HEK293 (cell line): ENCODE measurements around the gene SRL.

Experiments used
- CTCF ChIP-seq: fragments of 450-650 bp; formaldehyde crosslinking; IDR thresholded peaks from 2 replicates; pipeline ENCODE4 v1.5.1; 2016; ENCODE audit warnings: missing biosample characterization, missing genetic modification characterization
- WT1 ChIP-seq: fragments of 450-650 bp; formaldehyde crosslinking; IDR thresholded peaks from 2 replicates; pipeline ENCODE4 v1.5.1; 2016; ENCODE audit warnings: missing biosample characterization, missing genetic modification characterization
- YY1 ChIP-seq: fragments of 450-650 bp; formaldehyde crosslinking; IDR thresholded peaks from 2 replicates; pipeline ENCODE4 v1.5.1; 2018; ENCODE audit warnings: missing biosample characterization, missing genetic modification characterization
- ZBTB10 ChIP-seq: fragments of 450-650 bp; formaldehyde crosslinking; IDR thresholded peaks from 2 replicates; pipeline ENCODE4 v1.5.1; 2016; ENCODE audit warnings: missing biosample characterization, missing genetic modification characterization
- ZNF362 ChIP-seq: fragments of 450-650 bp; formaldehyde crosslinking; IDR thresholded peaks from 2 replicates; pipeline ENCODE4 v1.5.1; 2016; ENCODE audit warnings: missing biosample characterization, missing genetic modification characterization

- TF ChIP-seq CTCF (tag by site-specific recombination) (no peak), ZNF362 (tag by site-specific recombination) (no peak), ZBTB10 (tag by site-specific recombination) (no peak), YY1 (tag by site-specific recombination) (no peak), WT1 (tag by site-specific recombination) (no peak)
These were observed 51.1 kb downstream of the SRL start for GRCh38 chr16:4190712-4191333.
